Stimulated activated memory B cell treated with anti-CD40 and anti-IgM and Interleukin-4, amounts not matched to agents 10 μg/mL and 1 μg/mL and 100 μg/mL, for 72 hours (primary cell): ENCODE data around the gene VSIG4.
A peak's percentile ranks its signal among the peaks of the same experiment; 100 is the strongest.

Source experiments
- ATAC-seq: fragments of 150-1000 bp; cut with Tn5 transposase; 2 replicates; pipeline ENCODE4 v1.10.0; 2021
- H3K27ac Mint-ChIP-seq: one replicate; pipeline ENCODE4 v1.8.0; 2022; ENCODE audit warnings: mild to moderate bottlenecking, mixed read lengths
- H3K27me3 Mint-ChIP-seq: one replicate; pipeline ENCODE4 v1.8.0; 2022; ENCODE audit warnings: mixed read lengths
- H3K36me3 Mint-ChIP-seq: one replicate; pipeline ENCODE4 v1.8.0; 2022; ENCODE audit warnings: mixed read lengths
- H3K4me1 Mint-ChIP-seq: one replicate; pipeline ENCODE4 v1.8.0; 2022; ENCODE audit warnings: mixed read lengths
- H3K4me3 Mint-ChIP-seq: one replicate; pipeline ENCODE4 v1.8.0; 2022; ENCODE audit warnings: mild to moderate bottlenecking, moderate library complexity, mixed read lengths
- H3K9me3 Mint-ChIP-seq: one replicate; pipeline ENCODE4 v1.8.0; 2022; ENCODE audit warnings: mixed read lengths

VSIG4 gene

DNA sequence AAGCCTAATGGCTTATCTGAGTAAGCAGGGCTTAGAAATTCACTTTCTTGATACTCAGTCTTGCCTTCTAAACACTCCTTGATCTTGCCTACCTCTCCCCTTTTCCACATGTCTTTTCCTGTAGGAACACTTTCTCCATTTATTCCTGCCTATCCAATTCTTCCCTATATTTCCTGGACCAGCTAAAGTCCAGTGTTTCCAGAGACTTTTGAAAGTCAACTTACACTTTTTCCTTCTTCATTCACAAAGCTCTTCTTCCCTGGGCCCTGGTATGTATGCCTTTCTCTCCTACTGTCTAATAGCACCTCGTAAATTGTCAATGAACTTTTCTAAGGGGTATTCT, 20.6 kb downstream of the VSIG4 start:
- peaks cover 84% of the 10 kb centered on the region for H3K4me1 Mint-ChIP-seq
- H3K4me3 Mint-ChIP-seq = peak overlapping the region; percentile 48
- H3K36me3 Mint-ChIP-seq = peaks cover 11% of the 10 kb centered on the region
- no peak for ATAC-seq
- H3K27ac Mint-ChIP-seq = peak overlapping the region; percentile 92
- H3K27me3 Mint-ChIP-seq = no peaks in the 10 kb centered on the region
- peaks cover 2% of the 10 kb centered on the region for H3K9me3 Mint-ChIP-seq

GRCh38 chrX:66018585-66019309, 21.1 kb downstream of the VSIG4 start:
- ATAC-seq = no peak
- H3K9me3 Mint-ChIP-seq = peaks cover 2% of the 10 kb centered on the region
- H3K4me1 Mint-ChIP-seq = peaks cover 81% of the 10 kb centered on the region
- peaks cover 11% of the 10 kb centered on the region for H3K36me3 Mint-ChIP-seq
- no peaks in the 10 kb centered on the region for H3K27me3 Mint-ChIP-seq
- peak overlapping the region; percentile 92 for H3K27ac Mint-ChIP-seq
- H3K4me3 Mint-ChIP-seq = peak overlapping the region; percentile 66

GRCh38 chrX:66017659-66018170, 22.2 kb downstream of the VSIG4 start:
- Mint-ChIP-seq H3K27me3 (no peaks in the 10 kb centered on the region), H3K9me3 (peaks cover 2% of the 10 kb centered on the region), H3K4me1 (peaks cover 80% of the 10 kb centered on the region), H3K27ac (peak overlapping the region; percentile 92), H3K4me3 (peak overlapping the region; percentile 74), H3K36me3 (peaks cover 11% of the 10 kb centered on the region)
- no peak for ATAC-seq

- H3K27me3 Mint-ChIP-seq = no peaks in the 10 kb centered on the region
- H3K4me3 Mint-ChIP-seq = peak overlapping the region; percentile 74
- peak; percentile 45 for ATAC-seq
- H3K27ac Mint-ChIP-seq = peak overlapping the region; percentile 92
- peaks cover 2% of the 10 kb centered on the region for H3K9me3 Mint-ChIP-seq
- peaks cover 11% of the 10 kb centered on the region for H3K36me3 Mint-ChIP-seq
- peaks cover 83% of the 10 kb centered on the region for H3K4me1 Mint-ChIP-seq
Observed at GRCh38 chrX:66016905-66017658, 22.8 kb downstream of the VSIG4 start.

DNA sequence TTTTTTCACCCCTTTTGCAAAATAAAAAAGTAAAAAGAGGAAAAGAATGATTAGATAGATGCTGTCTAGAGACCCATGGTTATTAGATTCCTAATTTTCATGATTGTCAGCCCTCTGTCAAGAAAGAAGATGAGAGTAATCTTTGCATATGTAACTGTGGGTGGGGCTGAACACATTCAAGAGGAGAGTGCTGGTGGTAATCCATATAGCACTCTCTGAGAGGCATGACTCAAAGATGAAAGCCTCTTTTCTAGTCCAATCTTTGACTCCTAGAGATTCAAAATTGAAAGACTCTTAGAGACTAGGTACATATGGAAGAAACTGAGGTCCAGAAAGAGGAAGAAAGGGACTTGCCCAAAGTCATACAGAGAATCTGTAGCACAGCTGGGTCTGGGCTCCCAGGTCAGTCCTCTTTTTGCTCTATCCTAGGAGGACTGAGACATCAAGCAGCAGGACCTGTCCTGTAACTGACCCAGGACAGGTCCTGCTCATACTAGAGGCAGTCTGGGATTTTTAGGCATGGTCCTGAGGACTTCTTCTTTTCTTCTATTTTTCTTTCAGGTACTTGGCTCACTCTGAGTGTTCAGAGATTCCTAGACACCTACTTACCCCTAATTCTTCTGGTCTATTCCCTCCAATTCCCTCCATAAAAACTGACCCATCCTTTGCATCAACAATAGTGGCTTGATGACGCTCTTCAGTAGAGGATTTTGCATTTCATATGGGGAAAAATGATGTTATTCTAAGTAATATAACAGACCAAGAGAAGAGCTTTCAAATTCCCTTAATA, 23.8 kb downstream of the VSIG4 start:
- Mint-ChIP-seq H3K27ac (peak overlapping the region; percentile 92), H3K36me3 (peaks cover 12% of the 10 kb centered on the region), H3K4me1 (peaks cover 79% of the 10 kb centered on the region), H3K9me3 (peaks cover 2% of the 10 kb centered on the region), H3K27me3 (no peaks in the 10 kb centered on the region), H3K4me3 (peak overlapping the region; percentile 74)
- peak; percentile 41 for ATAC-seq

- H3K27ac Mint-ChIP-seq = peak overlapping the region; percentile 92
- H3K4me1 Mint-ChIP-seq = peaks cover 79% of the 10 kb centered on the region
- no peaks in the 10 kb centered on the region for H3K27me3 Mint-ChIP-seq
- H3K4me3 Mint-ChIP-seq = peak overlapping the region; percentile 74
- H3K9me3 Mint-ChIP-seq = peaks cover 4% of the 10 kb centered on the region
- H3K36me3 Mint-ChIP-seq = peaks cover 15% of the 10 kb centered on the region
- peak; percentile 75 for ATAC-seq
Observed at GRCh38 chrX:66015152-66015831, 24.6 kb downstream of the VSIG4 start.

DNA sequence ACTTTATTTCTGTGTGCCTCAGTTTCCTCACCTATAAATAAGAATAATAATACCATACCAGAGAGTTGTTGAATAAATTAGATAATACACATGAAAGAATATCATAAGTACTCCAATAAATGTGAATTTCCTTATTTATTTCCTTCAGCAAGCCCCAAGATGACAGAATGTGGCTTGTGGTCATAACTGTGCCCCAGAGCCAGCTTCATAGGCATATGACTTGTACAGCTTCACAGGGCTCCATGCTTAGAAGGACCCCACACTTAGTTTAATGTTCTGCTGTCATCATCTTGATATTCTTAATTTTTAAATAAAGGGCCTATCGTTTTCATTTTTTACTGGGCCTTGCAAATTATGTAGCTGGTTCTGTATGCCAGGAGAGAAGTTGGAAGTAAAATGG, 25.3 kb downstream of the VSIG4 start:
- Mint-ChIP-seq H3K27ac (peak overlapping the region; percentile 92), H3K4me1 (peaks cover 72% of the 10 kb centered on the region), H3K4me3 (no peak overlapping the region), H3K27me3 (no peaks in the 10 kb centered on the region), H3K36me3 (peaks cover 14% of the 10 kb centered on the region), H3K9me3 (peaks cover 4% of the 10 kb centered on the region)
- no peak for ATAC-seq

DNA sequence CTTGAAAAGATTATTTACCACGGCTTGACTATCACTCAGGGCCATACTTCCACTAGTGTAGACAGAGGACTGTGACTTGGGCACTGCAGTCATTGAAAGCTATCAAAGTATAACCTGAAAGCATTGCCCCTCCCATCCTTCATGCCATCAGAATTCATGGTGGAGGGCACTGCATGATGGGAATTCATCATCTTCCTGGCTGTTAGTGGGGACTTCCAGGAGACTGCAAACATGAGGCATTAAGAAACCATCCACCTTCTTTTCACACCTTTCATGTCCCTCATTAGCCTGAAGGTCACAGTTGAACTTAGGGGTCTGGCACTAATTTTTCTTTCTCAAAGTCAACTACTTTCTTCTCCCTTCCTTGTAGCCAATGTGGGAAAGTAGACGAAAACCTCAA, 25.8 kb downstream of the VSIG4 start:
- Mint-ChIP-seq H3K27ac (peak overlapping the region; percentile 94), H3K9me3 (peaks cover 2% of the 10 kb centered on the region), H3K36me3 (peaks cover 9% of the 10 kb centered on the region), H3K4me1 (peaks cover 68% of the 10 kb centered on the region), H3K27me3 (no peaks in the 10 kb centered on the region), H3K4me3 (no peak overlapping the region)
- ATAC-seq = no peak

DNA sequence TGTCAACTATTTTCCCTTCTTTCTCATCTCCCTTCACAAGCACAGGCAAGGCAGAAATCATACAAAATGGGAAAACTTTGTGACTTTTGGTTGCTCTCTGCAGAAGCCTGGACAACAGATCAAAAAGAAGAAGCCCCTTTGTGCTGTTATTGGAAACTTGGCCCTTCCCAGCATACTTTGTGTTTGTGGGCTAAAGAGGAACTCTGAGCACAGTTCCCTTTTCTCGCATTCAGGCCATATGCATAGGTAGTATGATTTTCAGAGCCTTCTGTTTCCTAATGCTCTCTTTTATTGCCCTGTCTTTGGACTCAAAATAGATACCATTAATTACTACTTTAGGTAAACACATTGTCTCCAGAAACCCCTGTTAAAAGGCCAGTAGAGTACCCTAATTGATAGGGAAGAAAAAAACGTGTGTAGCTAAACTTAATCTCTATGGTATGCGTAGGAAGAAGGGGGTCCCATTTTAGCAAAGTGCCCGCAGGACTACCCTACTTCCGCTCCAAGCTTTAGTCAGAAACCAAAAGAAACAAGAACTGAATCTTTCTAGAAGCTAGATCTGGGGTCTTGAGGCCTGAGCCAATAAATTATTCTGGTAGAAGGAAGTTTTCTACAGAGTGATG, 26.6 kb downstream of the VSIG4 start:
- peak; percentile 69 for ATAC-seq
- peaks cover 2% of the 10 kb centered on the region for H3K9me3 Mint-ChIP-seq
- H3K27ac Mint-ChIP-seq = peak overlapping the region; percentile 94
- peaks cover 5% of the 10 kb centered on the region for H3K36me3 Mint-ChIP-seq
- H3K27me3 Mint-ChIP-seq = no peaks in the 10 kb centered on the region
- peaks cover 60% of the 10 kb centered on the region for H3K4me1 Mint-ChIP-seq
- peak overlapping the region; percentile 28 for H3K4me3 Mint-ChIP-seq

GRCh38 chrX:66012094-66012534, 27.8 kb downstream of the VSIG4 start:
- peak; percentile 58 for ATAC-seq
- peaks cover 2% of the 10 kb centered on the region for H3K9me3 Mint-ChIP-seq
- H3K27ac Mint-ChIP-seq = peak overlapping the region; percentile 94
- H3K27me3 Mint-ChIP-seq = no peaks in the 10 kb centered on the region
- H3K36me3 Mint-ChIP-seq = peaks cover 5% of the 10 kb centered on the region
- H3K4me1 Mint-ChIP-seq = peaks cover 52% of the 10 kb centered on the region
- no peak overlapping the region for H3K4me3 Mint-ChIP-seq

DNA sequence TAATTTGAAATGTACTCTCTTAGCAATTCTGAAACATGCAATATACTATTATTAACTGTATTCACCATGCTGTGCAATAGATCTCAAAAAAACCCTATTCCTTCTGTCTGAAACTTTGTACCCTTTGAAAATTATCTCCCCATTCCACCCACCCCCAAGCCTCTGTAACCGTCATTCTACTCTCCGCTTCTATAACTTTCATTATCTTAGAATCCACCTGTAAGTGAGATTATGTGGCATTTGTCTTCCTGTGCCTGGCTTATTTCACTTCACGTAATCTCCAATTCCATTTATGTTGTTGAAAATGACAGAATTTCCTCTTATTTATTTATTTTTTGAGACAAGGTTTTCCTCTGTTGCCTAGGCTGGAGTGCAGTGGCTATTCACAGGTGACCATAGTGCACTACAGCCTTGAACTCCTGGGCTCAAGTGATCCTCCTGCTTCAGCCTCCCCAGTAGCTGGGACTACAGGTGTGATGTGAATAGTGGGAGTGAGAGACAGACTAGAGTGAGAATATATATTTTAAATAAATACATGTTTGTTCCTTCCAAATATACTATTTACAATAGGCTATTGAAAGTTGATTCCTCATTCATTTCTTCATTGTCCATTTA, 30.5 kb downstream of the VSIG4 start:
- H3K36me3 Mint-ChIP-seq = peaks cover 5% of the 10 kb centered on the region
- no peaks in the 10 kb centered on the region for H3K27me3 Mint-ChIP-seq
- peaks cover 2% of the 10 kb centered on the region for H3K9me3 Mint-ChIP-seq
- peak overlapping the region; percentile 32 for H3K27ac Mint-ChIP-seq
- no peak overlapping the region for H3K4me3 Mint-ChIP-seq
- H3K4me1 Mint-ChIP-seq = peaks cover 52% of the 10 kb centered on the region
- no peak for ATAC-seq

- Mint-ChIP-seq H3K36me3 (peaks cover 5% of the 10 kb centered on the region), H3K27ac (no peak overlapping the region), H3K4me1 (peaks cover 54% of the 10 kb centered on the region), H3K4me3 (no peak overlapping the region), H3K27me3 (no peaks in the 10 kb centered on the region), H3K9me3 (peaks cover 2% of the 10 kb centered on the region)
- peak; percentile 47 for ATAC-seq
Observed at GRCh38 chrX:66008328-66008970, 31.4 kb downstream of the VSIG4 start.

DNA sequence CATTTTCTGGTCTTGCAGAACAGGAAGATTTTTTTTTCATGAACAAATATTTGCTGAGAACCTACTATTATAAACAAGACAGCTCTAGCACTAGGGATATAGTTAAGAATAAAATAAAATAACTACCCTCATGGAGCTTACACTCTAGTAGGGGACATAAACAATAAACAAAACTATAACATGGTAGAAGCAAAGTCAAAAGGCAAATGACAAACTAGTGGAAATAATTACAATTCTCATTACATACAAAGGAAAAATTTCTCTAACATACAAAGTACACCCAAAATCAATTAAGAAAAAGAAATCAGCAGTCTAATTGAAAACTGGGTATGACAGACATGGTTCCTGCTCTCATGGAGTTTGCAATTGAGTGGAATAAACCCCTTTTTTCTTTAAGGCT, 32.0 kb downstream of the VSIG4 start:
- Mint-ChIP-seq H3K27ac (peak overlapping the region; percentile 35), H3K27me3 (no peaks in the 10 kb centered on the region), H3K9me3 (peaks cover 2% of the 10 kb centered on the region), H3K4me1 (peaks cover 53% of the 10 kb centered on the region), H3K4me3 (no peak overlapping the region), H3K36me3 (peaks cover 5% of the 10 kb centered on the region)
- ATAC-seq = no peak
